HG03342 (cell line): ENCODE data around the gene RAPGEF6.
"Not testable (repeated sequence)": the region's sequence is repeated elsewhere in the genome, so short reads cannot be mapped to it uniquely, and the experiment has no call there.

Experiments used
- ATAC-seq: cut with Tn5 transposase; IDR thresholded peaks from one replicate; pipeline ENCODE4 v1.9.1; 2021; ENCODE audit warnings: mild to moderate bottlenecking, moderate library complexity; ENCODE audit not compliant: unreplicated experiment

RAPGEF6 gene

DNA sequence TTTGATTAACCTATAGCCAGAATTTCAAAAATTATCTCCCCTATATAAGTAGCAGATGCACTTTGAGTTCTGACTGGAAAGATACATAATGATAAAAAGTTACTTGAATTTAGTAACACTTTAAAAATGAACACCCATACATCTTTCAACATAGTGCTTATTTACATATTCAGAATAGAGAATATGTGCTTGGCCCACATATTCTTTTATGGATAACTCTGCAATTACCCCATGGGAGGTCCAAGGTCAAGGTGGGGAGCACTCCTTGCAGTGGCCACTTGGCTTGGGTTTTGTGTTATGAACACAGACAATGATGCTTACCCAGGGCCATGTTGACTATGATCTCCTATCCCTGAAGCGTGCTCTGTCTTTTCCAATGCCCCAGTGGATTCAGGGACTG lies 201.9 kb downstream of the RAPGEF6 start:
- ATAC-seq: no peak

DNA sequence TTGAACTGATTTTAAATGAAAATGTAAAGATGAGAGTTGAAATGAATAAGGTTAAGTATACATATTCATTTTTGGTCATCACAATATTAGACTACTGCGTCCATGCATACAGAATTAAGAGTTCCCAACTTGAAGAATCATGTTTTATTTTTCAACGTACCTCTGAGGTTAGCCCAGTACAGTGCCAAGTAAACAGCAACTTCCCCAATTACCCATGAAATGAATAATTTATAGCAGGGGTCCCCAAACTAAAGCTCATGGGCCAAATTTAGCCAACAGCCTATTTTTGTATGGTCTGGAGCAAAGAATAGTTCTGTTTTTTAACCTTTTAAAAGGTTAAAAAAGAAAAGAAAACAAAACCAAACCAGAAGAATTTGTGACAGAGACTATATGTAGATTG lies 203.2 kb downstream of the RAPGEF6 start:
- ATAC-seq: no peak

DNA sequence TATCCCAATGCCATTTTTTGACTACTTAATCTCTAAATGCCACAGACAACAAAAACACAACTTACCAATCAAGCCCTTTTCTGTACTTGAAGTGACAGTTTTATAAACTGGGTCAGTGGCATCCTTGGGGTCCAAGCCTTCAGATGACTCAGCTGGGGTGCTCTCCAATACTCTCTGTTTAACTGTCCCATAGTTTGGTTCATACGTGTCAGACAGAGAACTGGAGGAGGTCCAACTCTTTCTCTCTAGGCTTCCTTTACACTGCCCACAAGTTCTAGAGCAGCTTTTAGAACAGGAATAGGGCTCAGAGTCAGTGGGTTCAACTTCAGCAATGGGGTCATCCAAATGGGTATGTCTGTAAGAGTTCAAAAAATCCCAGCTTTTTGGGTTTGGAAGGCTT lies 204.2 kb downstream of the RAPGEF6 start:
- no peak for ATAC-seq

DNA sequence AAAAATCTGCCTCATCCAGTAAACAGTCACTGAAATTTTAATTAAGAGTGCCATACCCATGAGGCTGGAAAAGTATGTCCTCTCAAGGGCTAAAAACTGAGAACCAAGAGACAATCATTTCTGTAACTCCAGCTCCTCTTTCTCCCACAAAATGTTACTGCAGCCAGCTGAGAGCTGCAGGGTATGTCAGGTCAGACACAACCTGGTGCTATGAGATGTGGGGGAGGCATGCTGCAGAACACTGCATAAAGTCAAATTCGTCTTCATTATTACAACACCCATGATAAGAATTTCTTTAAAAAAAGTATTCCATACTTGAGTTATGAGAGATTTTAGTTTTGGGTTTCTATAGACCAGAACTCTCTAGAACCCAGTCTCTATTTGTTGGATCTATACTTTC lies 209.0 kb downstream of the RAPGEF6 start:
- ATAC-seq: no peak

DNA sequence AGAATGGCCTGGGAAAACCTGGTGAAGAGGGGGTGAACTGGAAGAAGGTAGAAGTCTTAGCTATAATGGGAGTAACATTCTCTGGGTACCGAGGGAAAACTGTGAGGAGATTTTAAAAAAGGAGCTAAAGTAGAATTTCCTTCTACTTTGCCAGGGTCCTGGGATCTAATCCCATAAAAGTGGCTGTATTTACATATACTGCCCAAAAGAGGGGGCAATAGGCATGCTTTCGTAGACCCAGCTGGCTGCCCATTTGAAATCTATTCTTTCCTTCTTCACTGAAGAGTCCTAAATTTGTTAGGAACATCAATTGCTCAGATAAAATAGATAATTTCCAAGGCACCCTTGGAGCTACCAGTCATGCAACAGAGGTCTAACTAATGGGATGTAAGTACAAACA lies 212.0 kb downstream of the RAPGEF6 start:
- ATAC-seq: no peak

DNA sequence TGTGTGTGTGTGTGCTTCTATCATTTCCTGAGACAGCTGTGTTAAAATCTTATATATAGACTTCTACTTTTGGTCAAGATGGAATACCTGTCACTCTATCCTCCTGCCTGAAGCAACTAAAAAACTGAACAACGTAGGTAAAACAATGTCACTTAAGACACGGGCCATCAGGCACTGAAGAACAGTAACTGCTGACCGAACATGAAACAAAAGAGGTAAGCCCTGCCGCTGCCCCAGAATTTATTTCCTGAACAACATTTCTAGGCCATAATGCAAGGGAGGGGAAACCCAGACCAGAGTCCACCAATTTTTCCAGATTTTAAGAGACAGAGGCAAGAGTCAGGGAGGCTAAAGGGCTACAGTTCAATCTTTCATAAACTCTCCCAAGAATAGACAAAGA lies 215.2 kb downstream of the RAPGEF6 start:
- ATAC-seq: no peak

DNA sequence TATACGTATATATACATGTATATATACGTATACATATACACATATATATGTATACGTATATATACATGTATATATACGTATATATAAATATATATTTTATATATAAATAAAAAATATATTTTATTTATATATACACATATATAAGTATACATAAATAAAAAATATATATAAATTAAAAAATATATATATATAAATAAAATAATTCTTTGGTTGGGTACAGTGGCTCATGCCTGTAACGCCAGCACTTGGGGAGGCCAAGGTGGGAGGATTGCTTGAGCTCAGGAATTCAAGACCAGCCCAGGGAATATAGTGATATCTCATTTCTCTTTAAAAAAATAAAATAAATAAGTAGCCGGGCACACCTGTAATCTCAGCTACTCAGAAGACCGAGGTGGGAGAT lies 216.2 kb downstream of the RAPGEF6 start:
- no peak for ATAC-seq

DNA sequence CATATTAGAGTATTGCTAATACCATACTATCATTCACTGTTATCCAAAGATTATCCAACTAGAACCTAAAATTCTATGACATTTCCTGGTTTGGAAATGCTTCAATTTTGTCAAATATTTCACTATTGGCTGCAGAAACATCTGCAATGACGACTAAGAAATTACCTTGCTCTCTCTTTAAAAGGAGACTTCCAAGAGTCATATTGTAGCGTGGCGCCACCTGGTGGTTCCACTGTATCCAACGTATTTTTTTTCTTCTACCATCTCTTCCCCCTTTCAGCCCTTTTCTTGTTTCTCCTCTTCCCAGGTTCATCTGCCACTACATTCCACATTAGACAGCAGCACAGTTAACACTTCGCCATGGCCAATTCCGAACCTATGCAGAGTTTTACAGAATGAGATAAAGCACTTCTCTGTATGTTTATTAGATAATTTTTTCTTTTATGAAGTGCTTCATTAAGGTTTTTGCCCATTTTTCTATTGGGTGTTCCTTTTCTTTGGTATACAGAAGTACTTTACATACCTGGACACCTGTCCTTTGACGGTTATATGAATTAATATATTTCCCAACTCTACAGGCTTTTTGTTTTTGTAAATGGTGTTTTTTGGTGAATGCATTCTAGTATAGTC lies 217.7 kb downstream of the RAPGEF6 start:
- peak; percentile 34 for ATAC-seq

DNA sequence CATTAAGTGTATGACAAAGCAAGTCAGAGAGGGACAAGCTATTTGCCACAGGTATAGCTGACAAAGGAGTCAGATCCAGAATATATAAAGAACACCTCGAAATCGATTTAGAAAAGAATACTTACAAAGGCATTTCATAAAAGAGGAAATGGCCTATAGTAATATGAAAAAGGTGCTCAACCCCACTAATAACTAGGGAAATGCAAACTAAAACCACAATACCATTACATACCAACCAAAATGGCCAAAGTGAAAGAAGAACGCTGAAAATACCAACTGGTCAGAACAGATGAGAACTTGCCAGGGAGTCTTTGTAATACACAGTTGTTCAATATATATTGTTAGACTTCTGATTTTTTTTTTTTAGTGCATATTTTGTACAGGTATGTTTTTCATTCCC lies 218.3 kb downstream of the RAPGEF6 start:
- peak; percentile 65 for ATAC-seq

DNA sequence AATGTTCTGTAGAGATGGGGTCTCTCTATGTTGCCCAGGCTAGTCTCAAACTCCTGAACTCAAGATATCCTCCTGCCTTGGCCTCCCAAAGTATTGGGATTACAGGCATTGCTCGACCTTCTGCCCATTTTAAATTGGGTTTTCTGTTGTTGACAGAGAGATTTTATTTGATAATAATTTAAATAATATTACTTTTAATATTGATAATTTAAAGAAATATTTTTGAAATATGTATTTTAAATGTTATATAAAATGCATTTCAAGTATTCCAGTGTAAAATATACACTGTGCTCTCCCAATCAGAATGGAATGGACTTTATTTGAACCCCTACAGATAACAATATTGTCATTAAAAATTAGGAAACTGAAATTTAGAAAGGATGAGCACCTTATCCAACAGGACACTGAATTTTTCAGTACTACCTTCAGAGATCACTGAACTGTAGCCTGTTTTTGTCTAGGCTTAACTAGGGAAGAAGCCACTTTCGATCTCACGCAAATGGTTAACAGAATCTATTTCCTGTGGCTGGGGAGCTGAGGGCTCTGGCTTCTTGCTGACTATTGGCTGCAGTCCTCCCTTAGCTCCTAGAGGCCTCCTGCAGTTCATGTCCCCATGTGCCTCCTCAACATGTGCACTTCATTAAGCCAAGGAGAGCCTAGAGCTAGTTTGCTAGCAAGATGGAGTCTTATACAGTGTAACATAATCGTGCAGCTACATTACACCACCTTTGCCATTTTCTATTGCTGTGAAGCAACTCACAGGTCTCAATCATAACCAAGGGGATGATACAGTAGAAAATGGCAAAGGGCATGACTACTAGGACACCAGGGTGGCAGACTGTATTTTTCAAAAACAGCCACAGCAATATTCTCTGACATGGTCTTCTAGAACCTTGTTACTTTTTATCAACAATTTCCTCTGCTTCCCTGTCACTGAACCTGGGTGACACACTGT lies 221.1 kb downstream of the RAPGEF6 start:
- peak; percentile 84 for ATAC-seq

DNA sequence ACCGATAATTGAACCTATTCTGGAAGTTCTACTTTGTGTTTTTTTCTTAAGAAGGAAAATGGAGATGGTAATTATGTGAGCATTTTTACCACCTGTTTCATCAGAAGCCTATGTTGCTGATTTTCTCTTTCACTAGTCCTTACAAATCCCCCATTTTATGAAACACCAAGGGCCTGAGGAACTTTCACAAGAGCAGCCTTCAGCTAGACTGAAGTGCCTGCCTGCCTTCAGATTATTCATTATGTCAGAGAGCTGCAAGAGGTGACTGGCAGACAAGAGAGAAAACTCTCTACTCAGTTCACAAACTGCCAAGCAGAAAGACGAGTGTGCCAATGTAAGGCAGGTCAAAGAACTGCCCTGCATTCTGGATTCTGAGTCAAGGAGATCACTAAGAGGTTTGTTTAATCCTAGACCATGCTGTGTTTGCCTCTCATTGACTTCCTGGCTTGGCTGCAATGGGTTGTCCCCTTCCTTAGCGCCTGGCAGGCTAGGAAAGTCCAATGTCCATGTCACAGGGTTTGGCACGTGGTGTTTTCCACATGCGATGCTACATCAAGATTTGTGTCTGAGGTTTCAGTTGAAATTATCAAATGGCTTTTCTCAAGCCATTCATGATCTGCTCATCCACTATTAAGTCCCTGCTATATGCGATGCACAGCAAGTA lies 227.9 kb downstream of the RAPGEF6 start:
- ATAC-seq: no peak

DNA sequence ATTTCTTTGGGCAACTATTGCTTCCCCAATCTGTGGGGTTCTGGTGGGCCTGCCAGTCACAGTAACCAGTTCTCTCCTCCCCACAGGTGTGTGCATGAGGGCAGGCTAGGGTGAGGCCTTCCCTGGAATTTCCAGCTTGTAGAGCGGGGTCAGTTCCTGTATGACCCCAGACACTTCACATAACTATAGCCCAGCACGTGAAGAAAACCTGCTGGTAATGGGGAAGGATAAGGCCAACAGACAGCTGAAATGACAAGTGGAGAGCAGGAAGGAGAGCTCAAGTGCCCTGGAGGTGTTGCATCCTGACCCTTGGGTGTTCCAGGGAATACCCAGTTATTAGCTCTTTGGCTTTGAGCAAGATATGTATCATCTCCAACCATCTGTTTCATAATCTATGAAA lies 229.0 kb downstream of the RAPGEF6 start:
- ATAC-seq: no peak

DNA sequence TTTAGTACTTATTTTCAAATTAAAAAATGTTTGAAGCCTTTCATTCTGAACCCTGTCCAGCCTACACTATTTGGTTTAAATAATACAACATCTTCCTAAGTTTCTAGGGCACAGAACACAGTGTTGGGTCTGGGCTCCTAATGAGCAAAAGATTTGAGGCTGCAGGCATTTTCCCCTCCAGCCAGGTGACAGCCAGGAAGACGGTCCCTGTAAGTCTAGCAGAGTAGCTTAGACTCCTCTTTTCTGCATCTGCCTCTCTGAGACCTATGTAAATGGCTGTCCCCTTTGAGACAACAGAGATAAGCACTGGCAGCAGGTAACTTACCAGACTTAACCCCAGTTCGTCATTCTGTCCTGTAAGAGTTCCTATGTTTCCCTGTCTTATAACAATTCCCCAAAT lies 229.4 kb downstream of the RAPGEF6 start:
- ATAC-seq: no peak

DNA sequence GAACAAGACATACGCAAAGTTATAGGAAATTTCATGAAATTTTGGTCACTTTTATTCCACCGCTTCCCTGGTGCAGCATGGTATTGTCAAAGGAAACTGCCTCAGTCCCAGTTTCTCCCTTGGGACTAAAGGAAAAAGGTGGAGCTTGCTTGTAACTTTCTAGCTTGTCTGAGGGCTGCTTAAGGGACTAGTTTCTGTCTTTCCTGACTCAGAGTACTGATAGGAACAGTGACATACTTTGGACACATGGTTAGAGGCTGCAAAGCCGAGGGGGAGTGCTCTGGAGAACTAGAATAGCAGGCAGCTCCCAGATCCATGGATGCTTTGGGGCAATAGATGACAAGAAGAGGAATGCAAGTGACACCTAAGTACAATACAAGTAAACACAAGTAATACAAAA lies 234.4 kb downstream of the RAPGEF6 start:
- ATAC-seq: no peak

DNA sequence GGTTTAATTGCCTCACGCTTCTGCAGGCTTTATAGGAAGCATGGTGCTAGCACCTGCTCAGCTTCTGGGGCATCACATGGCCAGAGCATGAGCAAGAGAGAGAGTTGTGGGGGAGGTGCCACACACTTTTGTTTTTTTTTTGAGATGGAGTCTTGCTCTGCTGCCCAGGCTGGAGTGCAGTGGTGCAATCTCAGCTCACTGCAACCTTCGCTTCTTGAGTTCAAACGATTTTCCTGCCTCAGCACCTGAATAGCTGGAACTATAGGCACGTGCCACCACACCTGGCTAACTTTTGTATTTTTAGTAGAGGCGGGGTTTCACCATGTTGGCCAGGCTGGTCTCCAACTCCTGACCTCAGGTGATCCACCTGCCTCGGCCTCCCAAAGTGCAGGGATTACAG lies 236.0 kb downstream of the RAPGEF6 start:
- ATAC-seq: not testable (repeated sequence)

DNA sequence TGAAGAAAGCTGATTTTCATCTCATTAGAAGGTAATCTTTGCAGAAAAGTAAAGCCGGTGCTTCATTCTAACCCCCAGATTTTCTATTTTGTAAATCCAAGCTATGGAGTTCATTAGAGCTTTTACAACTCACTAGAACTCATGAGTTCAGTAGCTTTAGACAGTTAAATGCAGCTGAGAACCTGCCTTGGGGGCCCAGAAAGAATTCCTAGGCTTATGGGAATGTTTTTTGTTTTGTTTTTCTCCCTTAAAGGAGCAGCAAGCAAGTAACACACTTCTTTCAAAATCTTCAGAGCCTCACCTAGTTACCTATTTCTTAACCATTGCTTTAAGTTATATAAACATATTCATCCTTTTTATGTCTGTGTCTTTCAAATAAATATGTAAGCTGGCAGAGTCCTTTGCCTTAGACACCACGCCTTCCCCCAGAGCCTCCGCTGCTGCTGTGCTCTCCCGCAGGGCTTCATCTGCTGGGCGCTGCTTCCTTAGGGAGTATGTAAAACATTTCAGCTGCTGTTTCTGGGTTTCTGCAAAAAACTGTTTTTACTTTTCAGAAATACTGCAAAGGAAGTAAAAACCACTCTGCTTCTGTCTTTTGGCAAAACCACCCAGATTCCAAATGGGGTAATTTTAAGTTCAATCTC lies 238.3 kb downstream of the RAPGEF6 start:
- ATAC-seq: no peak

DNA sequence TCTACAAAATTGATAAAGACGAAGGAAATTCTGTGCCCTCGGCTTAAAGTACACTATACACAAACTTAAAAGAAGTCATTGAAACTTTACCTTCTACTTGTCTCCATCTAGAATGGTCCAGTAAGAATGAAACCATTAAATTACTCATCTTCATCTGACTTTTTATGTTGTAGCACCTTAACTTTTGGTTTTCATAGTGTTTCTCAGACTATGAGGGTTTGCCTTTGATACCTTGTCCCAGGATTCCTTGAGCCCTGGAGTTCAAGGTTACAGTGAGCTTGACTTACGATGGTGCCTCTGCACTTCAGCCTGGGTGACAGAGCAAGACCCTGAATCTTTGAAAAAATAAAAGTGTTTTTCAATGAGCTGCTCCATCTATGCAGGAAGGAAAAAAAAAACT lies 239.0 kb downstream of the RAPGEF6 start:
- ATAC-seq: peak; percentile 89

DNA sequence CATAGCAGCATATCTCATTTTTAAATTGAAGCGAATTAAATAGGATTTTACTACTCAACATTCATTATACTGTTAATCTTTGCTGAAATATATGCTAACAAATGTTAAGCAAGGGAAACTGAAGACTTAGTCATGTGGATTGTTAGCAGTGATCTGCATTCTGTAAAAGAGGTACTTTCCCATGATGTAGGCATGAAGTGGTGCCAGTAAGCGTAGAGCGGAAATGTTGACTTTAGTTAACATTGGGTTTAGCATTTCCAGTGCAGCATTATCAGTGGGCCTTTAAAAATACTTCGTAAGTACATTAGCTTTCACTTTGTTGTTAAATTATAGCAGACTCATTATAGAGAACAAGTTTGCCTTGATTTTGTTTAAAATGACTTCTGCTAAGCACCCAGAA lies 240.9 kb downstream of the RAPGEF6 start:
- peak; percentile 64 for ATAC-seq

DNA sequence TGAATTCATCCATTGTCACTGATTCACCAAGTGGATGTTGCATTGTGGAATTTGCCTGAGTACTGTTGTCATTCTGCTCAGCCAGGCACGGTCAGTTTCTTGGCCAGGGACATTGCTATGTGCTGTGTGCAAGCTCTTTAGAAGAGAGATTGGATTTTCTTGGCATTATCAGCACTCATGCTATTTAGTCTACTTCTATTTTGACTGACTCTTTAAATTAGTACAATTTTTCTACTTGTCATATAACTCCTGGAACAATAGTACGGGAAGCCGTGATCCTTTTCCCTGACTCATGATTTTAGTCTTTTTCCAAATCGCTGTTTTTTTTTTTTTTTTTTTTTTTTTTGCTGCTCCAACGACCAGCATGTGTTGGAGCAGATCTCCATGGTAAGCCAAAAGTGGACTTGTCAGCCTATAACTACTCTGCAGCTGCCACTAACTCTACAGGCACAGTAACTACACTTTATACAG lies 241.5 kb downstream of the RAPGEF6 start:
- no peak for ATAC-seq

DNA sequence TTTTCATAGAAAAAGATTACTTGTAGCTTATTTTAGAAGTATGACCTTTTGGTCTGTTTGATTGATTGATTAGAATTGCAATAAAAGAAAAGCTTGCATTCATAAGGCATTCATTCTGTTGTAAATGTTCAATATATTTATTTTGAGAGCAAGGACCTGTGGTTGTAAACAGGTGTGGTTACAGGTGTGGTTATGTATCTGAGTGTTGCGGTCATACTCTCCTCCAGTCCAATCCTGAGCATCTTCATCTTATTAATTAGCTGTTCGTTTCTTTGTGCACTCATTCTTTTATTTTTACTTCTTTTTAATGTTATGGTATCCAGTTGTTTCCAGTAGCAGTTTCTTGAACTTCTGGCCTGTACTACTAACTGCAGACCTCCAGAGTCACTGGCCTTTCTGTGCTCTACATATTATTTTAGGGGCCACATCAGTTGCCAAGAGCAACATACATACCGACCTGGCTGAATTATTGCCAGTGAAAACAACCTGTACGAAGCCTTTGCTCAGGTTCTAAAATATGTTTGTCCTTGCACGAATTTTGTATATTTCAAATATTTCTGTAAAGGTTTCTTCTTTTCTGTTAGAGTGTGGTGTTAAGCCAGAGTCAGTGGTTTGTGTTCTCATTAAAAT lies 242.4 kb downstream of the RAPGEF6 start:
- no peak for ATAC-seq

DNA sequence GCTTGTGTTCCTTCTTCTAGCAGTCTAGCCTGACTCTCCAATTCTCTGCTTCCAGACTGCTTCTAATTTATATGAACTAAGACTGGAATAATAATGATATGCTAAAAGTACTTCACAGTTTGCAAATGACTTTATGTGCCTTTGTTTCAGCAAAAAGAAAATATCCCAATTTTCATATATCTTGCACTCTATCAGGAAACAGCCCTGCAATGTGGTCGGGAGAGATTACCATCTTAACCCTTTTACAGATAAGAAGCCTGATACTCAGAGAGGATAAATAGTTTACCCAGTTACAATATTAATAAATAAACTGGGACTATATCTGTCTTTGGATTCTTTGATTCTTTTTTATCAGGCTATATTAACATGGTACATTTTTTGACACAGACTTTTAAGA lies 245.2 kb downstream of the RAPGEF6 start:
- ATAC-seq: no peak
